ENCODE data around the gene PDE6G. TPM values are rescaled to one million over a fixed set of nuclear protein-coding genes. Genes with fewer than 3 reads are reported as not detected.

PDE6G gene
- total and polyA plus RNA-seq, 2 of the 4 experiments (the other 2 are of a cell fraction): 2.7 TPM; not detected in 1

GRCh38 chr17:81700353-81701287 is 44.3 kb upstream of the PDE6G start:
- 86% methylated on average over 10 of the region's 25 CpGs; no CpG with 5 or more reads in 1 of the 2 experiments for WGBS, 2 experiments (ENCODE audit: extremely low coverage in 2 of 2, insufficient read length in 1 of 2)
- Histone ChIP-seq H3K36me3 (ENCODE audit: control insufficient read depth, insufficient read depth, low read length) (peaks cover 47% of the 10 kb centered on the region), H3K9ac (ENCODE audit: low read depth, low read length) (no peak overlapping the region)

More at GRCh38 chr17:81700353-81701287, 44.3 kb upstream of the PDE6G start:
- ATAC-seq (ENCODE audit: low read depth) (no peak), DNase-seq (no peak)
- ChIA-PET CTCF (interaction anchor here (0.6 kb wide), 1 partner anchor 12 kb away, joined by 4 read pairs; no protein-coding TSS in a partner anchor), POLR2A (ENCODE audit: unreplicated experiment) (no interaction called here)
- BruUV-seq (replicated peaks): no TSS peak
- no peak overlapping the region for H2AK9ac ChIP-seq (replicated peaks; ENCODE audit: low read depth, low read length, poor library complexity)
- no peak overlapping the region for H3K18ac ChIP-seq (ENCODE audit: low read depth, low read length)
- H3K27ac ChIP-seq (ENCODE audit: insufficient read depth, low read length): no peak overlapping the region
- H3K4me2 ChIP-seq (ENCODE audit: low read depth, low read length): no peak overlapping the region
- H2AK5ac ChIP-seq (ENCODE audit: low read depth, low read length): no peak overlapping the region
- no peak overlapping the region for H2BK15ac ChIP-seq (ENCODE audit: low read depth, low read length)
- H3K23ac ChIP-seq (ENCODE audit: low read depth, low read length): no peak overlapping the region
- H3K14ac ChIP-seq (replicated peaks; ENCODE audit: low read depth, low read length): no peak overlapping the region
- peaks cover 15 to 65% of the 10 kb centered on the region in 2 experiments for H3K79me1 ChIP-seq (ENCODE audit: low read depth in 1 of 2, low read length in 2 of 2)
- intact Hi-C loops (cut with micrococcal nuclease): no loop called here
- dilution Hi-C loops (cut with HindIII; ENCODE audit: low sequenced_read_pairs, unreplicated experiment): no loop called here
- H4K20me1 ChIP-seq (ENCODE audit: insufficient read depth, low read length): peaks cover 55% of the 10 kb centered on the region
- no peaks in the 10 kb centered on the region for H3K27me3 ChIP-seq (ENCODE audit: control insufficient read depth, insufficient read depth, low read length)
- H3K9me3 ChIP-seq (ENCODE audit: control insufficient read depth, insufficient read depth, low read length): no peaks in the 10 kb centered on the region
- no peaks in the 10 kb centered on the region for H3K9me1 ChIP-seq (ENCODE audit: insufficient read depth, low read length)
- H4K5ac ChIP-seq (ENCODE audit: low read depth, low read length): no peak overlapping the region
- H2AFZ ChIP-seq (replicated peaks; ENCODE audit: low read length, poor library complexity): no peak overlapping the region
- H2BK20ac ChIP-seq (ENCODE audit: low read depth, low read length): no peak overlapping the region
- no peak for TF ChIP-seq MAFK (IDR thresholded peaks at IDR 0.05; ENCODE audit: low read depth, low read length)
- TF ChIP-seq SMC3 (IDR thresholded peaks at IDR 0.05; ENCODE audit: low read depth, low read length): no peak
- TF ChIP-seq BHLHE40 (IDR thresholded peaks at IDR 0.05; ENCODE audit: low read depth, low read length): no peak
- TF ChIP-seq, protein P1, sequence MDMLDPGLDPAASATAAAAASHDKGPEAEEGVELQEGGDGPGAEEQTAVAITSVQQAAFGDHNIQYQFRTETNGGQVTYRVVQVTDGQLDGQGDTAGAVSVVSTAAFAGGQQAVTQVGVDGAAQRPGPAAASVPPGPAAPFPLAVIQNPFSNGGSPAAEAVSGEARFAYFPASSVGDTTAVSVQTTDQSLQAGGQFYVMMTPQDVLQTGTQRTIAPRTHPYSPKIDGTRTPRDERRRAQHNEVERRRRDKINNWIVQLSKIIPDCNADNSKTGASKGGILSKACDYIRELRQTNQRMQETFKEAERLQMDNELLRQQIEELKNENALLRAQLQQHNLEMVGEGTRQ (IDR thresholded peaks at IDR 0.05; ENCODE audit: low read depth, low read length): no peak
- no peak for TF ChIP-seq MAZ (IDR thresholded peaks at IDR 0.05; ENCODE audit: borderline replicate concordance, low read depth, low read length)
- TF ChIP-seq CEBPB (IDR thresholded peaks at IDR 0.05; ENCODE audit: low read depth, low read length): no peak
- TF ChIP-seq, protein P2, sequence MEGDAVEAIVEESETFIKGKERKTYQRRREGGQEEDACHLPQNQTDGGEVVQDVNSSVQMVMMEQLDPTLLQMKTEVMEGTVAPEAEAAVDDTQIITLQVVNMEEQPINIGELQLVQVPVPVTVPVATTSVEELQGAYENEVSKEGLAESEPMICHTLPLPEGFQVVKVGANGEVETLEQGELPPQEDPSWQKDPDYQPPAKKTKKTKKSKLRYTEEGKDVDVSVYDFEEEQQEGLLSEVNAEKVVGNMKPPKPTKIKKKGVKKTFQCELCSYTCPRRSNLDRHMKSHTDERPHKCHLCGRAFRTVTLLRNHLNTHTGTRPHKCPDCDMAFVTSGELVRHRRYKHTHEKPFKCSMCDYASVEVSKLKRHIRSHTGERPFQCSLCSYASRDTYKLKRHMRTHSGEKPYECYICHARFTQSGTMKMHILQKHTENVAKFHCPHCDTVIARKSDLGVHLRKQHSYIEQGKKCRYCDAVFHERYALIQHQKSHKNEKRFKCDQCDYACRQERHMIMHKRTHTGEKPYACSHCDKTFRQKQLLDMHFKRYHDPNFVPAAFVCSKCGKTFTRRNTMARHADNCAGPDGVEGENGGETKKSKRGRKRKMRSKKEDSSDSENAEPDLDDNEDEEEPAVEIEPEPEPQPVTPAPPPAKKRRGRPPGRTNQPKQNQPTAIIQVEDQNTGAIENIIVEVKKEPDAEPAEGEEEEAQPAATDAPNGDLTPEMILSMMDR (conservative IDR thresholded peaks at IDR 0.05; ENCODE audit: low read depth, low read length): no peak
- peaks cover 7% of the 10 kb centered on the region for H3K4me1 ChIP-seq (ENCODE audit: control insufficient read depth, insufficient read depth, low read length)
- no peak overlapping the region for H4K91ac ChIP-seq (ENCODE audit: insufficient read depth, low read depth, low read length)
- no peak overlapping the region for H3K56ac ChIP-seq (ENCODE audit: extremely low read depth, insufficient read depth, low read length)
- no peak overlapping the region for H4K8ac ChIP-seq (ENCODE audit: low read depth in 2 of 2, low read length in 2 of 2)
- H2BK5ac ChIP-seq (ENCODE audit: low read depth, low read length, poor library complexity, severe bottlenecking): no peak overlapping the region
- H3K4ac ChIP-seq (ENCODE audit: low read depth, low read length): no peak overlapping the region
- H3K4me3 ChIP-seq (ENCODE audit: insufficient read depth, low read depth, low read length): no peak overlapping the region
- in situ Hi-C loops (cut with MboI; ENCODE audit: low sequenced_read_pairs): no loop called here
- H2BK120ac ChIP-seq (ENCODE audit: low read depth, low read length): no peak overlapping the region
